HG03039 (cell line): ENCODE results near the gene TNKS1BP1.

ENCODE experiments used
- ATAC-seq: cut with Tn5 transposase; IDR thresholded peaks from one replicate; pipeline ENCODE4 v1.9.1; 2021; ENCODE audit warnings: mild to moderate bottlenecking, moderate library complexity; ENCODE audit not compliant: unreplicated experiment

Gene TNKS1BP1

DNA sequence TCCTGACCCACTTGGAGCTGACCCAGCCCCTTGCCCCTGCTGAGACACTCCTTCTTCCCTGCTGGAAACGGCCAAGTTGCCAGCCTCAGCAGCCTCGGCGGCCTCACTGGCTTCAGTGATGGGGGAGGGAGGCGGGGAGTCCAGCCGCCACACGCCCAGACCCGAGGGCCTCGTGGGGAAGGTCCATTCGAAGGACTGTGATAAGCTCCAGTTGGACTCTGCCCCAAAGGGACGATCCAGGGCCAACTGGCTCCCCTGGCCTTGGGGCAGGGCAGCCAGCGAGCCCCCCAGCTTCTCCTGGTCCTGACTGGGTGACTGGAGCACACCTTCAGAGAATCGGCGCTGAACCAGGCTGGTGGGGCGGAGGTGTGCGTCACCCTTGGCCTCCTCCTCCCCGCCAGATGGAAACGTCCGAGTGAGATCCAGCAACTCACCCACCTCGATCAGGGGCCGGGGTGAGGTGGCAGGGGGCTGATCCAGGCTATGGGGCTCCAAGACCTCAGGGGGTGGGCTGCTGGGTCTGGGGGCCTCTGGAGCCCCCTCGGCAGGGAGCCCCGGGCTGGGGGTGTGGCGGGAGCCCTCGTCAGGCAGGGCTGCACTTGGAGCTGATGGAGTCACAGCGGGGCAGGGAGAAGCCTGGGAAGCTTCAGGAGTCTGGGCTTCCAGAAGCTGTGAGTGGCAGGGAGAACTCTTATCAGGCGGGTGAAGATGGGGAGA is 11.5 kb downstream of the TNKS1BP1 start:
- ATAC-seq: no peak

DNA sequence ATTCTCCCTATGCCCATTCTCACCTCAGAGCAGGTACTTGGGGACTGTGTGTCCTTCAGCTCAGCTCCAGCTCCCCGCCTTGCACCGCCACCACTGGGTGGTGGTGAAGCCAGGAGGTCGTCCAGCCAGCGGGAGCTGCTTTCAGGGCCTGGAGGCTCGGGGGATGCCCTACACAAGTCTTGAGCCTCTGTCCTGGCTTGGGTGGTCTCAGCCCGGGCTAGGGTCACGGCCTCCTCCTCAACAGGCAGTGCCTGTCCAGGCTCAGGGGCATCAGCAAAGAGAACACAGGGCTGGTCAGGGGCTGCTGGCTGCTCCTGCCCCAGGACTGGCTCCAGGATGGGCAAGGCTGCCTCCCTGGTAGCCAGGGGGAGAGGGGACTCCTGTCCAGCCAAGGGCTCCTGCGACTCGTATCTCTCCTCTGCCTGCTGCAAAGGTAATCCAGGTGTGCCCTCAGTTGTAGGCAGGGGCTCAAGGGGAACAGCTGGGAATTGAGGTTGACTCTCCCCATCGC is 12.2 kb downstream of the TNKS1BP1 start:
- no peak for ATAC-seq

DNA sequence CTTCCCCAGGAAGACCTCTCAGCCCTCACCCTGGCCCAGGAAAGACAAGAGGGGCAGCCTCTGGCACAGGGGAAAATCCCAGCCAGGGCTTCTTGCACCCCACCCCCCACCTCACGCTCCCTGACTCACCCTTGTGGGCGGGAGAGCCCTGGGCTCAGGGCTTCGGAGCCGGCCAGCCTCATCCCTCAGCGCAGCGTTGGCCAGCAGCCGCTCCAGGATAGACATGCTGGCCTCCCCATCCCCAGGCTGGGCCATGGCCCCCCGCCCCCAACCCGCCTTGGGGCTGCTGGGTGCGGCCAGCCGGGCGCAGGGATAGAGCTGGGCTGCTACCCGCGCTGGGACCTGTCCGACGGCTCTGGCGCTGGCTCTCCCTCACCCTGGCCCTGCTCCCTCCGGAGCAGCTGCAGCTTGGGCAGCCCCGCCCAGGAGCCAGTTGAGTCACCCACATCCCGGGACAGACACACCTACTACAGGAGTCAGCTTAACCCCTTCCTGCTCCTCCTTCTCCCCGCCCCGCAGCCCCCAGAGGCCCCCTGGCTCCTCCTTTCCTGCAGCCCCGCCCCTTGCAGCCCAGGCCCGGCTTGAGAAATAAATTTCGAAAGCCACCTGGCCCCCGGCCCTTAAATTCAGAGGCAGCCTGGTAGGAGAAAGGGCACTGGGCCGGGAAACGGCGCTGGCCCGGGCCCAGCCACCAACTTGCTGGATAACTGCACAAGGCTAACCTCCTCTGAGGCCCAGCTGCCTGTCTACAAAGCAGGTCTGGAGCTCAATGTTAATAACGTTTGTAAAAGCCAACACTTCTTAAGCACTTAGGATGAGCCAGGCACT is 13.4 kb downstream of the TNKS1BP1 start:
- ATAC-seq: peak; percentile 99

- no peak for ATAC-seq
Measured at GRCh38 chr11:57310630-57311086, 14.1 kb downstream of the TNKS1BP1 start.

DNA sequence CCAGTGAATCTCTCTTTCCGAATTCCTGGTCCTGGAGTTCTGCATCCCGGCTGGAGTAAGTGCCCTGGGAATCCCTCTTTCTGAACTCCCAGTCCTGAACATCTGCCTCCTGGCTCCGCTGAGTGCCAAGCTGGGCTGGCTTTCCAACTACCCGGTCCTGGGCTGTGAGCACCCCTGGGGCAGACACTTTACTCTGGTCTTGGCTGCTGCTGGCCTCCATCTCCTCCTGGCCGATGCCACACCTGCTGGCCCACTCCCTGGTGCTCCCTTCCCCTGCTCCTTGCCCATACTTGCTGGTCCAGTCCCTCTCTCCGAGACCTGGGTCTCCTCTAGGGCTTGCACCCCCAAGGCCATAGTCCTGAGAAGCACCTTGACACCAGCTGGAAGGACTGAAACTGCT is 14.7 kb downstream of the TNKS1BP1 start:
- ATAC-seq: no peak

GRCh38 chr11:57309106-57310059 is 15.4 kb downstream of the TNKS1BP1 start:
- no peak for ATAC-seq

GRCh38 chr11:57308426-57309060 is 16.2 kb downstream of the TNKS1BP1 start:
- no peak for ATAC-seq

DNA sequence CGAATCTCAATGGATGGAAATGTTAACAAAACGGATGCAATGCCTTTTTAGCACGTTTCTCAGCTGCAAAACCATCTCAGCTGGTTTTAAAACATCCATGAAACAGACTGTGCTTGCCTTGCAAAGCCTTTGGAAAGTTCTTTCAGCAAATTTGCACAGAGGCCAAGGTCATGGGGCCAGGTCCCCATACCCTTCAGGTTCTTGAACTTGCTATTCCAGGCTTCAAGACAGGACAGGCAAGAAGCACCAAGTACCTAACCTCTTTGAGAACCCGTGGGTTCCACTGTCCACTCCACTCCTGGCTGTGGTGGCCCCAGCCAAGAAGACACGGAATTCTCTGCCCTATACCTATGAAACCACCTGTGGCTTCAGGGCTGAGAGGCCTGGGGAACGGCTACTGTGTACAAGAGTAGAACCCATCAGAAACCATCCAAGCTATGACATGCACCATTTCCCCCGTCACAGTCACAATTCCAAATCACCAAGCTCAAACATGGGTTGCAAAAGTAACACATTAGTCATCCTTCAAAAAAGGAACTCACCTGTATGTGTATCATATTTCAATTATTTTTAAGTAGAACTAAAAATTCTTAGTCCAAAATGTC is 17.0 kb downstream of the TNKS1BP1 start:
- ATAC-seq: no peak

DNA sequence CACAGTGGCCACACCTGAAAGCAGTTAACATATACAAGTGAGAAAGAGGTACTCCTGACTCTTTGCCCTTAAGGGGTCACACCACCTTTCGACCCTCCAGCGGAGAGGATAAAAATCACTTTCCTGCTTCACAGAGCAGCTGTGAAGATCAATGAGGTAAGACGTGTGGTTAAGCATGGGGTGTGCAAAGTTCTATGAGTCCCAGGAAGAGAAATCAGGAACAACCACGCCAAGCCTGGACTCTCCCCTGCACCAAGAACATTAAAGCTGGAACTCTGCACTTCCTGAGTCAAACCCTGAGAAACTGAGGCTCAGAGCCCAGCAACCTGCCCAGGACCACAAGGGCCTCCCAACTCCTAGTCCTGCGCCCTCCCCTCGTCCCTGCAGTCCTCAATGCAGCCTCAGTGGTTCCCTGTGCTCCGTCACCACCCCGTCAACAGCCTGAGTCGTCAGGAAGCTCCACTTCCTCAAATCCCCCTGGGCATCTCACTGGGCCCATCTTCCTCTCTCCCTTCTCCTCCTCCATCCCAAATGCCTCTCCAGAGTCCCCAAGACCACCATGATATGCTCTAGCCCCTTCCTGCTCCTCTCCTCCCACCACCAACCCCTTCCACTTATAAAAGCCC is 17.7 kb downstream of the TNKS1BP1 start:
- ATAC-seq: no peak

GRCh38 chr11:57306161-57306876 is 18.4 kb downstream of the TNKS1BP1 start:
- no peak for ATAC-seq

DNA sequence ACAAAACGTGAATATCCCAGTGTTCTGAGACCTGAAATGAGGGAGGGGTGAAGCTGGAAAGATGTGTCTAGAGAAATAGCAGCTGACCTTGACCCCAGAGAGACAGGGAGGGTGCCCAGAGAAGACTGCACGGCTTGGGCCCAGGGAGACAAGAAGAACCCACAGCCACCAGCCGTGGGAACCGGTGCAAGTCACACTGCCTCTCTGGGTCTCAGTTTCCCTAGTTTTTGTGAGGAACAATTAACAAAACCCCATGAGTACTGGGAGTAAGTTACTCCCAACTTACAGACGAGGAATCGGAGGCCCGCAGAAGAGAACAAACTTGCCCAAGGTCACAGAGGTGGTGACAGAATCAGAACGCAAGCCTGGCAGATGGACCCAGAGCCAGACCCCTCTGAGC is 19.2 kb downstream of the TNKS1BP1 start:
- ATAC-seq: no peak

DNA sequence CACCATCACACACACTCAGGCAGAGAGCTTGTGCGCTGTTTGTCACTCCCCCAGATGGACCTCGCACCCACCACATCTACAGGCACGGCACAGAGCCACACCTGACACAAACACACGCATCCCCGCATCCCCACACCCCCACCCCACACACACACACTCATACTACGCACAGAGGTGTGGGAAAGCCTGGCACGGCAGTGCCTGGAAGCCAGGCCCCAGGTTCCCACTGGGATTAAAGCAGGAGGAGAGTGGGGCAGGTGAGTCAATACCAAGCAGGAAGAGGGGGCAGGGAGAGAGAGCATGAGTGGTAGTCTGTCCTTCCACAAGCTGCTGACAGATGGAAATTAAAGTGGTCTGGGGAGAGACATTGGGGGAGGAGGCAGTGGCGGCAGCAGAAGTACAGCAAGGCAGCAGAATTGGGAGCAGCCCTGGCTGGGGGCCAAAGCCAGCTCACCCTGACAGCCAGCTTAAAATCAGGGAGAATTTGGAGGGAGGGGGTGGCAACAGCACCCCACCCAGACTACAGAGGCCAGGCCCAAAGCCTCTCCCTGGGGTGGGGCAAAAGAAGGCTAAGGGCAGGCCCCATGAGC is 20.7 kb downstream of the TNKS1BP1 start:
- ATAC-seq: no peak

DNA sequence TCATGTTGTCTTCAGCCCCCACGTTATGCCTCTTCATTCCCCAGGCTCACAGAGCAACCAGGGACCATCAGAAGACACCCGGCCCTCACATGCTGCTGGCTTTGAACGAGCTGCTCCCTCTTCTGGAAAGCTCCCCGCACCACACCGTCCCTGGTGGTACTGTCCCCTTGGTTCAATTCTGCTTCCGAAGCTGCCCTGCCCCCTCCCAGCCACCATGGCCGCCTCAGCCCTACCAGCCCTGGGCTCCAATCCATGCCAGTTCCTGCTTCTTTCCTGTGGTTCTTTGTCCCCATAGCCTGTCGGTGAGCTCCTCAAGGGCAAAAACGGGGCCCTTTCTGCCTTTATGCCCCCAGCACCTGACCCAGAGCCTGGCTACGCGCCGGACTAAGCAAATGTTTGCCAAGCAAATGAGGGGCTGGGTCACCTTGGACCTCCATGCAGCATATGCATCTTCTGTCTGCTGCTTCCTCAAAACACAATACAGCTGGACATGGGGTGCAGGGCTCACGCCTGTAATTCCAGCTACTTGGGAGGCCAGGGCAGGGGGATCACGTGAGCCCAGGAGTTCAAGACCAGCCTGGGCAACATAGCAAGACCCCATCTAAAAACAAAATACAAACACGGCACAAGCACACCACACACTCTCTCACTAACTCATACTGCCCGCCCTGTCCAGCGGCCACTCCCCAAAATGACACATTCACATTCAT is 21.3 kb downstream of the TNKS1BP1 start:
- ATAC-seq: no peak

GRCh38 chr11:57302489-57302888 is 22.3 kb downstream of the TNKS1BP1 start:
- no peak for ATAC-seq

- no peak for ATAC-seq
Measured at GRCh38 chr11:57301711-57302423, 22.9 kb downstream of the TNKS1BP1 start.

GRCh38 chr11:57300785-57301184 is 24.0 kb downstream of the TNKS1BP1 start:
- no peak for ATAC-seq

- ATAC-seq: no peak
Measured at GRCh38 chr11:57299150-57299737, 25.5 kb downstream of the TNKS1BP1 start.
